H54 (cell line): Measurements from ENCODE around the gene LINGO3.

Experiments used
- DNase-seq: peaks from one replicate; pipeline ENCODE4 v3.0.0; 2011; ENCODE audit warnings: low spot score, mixed read lengths; ENCODE audit not compliant: insufficient read length
- FAIRE-seq: peaks from 3 replicates; lab custom pipeline; 2011; peaks lifted over from hg19 to GRCh38; lab: Jason Lieb, UNC
- POLR2A ChIP-seq: IDR thresholded peaks from 2 replicates; pipeline ENCODE4 v1.6.1; 2011; ENCODE audit warnings: low read depth, mild to moderate bottlenecking, low read length

Gene LINGO3

DNA sequence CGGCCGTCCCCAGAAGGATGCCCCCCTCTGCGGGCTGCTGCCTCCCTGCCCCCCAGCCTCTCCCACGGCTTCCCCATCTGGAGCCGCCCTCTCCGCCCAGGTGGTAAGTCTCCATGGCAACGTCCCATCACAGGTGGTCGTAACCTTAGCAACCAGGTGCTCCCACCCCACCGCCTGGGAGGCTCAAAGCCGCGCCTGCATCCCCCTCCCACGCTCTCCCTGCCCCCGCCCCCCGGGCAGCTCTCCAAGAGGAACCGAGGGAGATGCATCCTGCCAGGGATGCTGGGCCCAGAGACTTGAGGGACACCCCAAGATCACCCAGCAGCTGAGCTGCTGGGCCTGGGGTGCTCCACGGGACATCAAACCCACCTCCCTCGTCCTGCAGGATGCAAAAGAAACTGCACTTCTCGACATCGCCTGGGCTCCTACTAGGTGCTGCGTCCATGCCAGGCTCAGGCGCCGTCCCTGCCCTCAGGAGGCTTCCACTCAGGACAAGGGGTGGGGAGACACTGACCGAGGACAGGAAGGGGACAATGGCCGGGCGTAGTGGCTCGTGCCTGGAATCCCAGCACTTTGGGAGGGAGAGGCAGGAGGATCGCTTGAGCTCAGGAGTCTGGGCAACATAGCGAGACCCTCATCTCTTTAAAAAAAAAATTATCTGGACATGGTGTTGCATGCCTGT, 5.0 kb upstream of the LINGO3 start:
- FAIRE-seq (no peak), DNase-seq (no peak)
- no peak for TF ChIP-seq POLR2A

DNA sequence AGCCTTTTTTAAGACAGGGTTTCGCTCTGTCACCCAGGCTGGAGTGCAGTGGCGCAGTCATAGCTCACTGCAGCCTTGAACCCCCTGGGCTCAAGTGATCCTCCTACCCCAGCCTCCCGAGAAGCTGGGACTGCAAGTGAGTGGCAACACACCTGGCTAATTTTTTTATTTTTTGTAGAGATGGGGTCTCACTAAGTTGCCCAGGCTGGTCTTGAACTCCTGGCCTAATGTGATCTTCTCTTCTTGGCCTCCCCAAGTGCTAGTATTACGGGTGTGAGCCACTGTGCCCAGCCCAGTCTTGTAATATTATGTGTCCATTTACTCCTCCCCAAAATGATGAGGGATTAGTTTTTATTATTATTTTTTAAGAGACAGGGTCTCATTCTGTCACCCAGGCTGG, 3.1 kb upstream of the LINGO3 start:
- DNase-seq (no peak), FAIRE-seq (no peak)
- TF ChIP-seq POLR2A = no peak

DNA sequence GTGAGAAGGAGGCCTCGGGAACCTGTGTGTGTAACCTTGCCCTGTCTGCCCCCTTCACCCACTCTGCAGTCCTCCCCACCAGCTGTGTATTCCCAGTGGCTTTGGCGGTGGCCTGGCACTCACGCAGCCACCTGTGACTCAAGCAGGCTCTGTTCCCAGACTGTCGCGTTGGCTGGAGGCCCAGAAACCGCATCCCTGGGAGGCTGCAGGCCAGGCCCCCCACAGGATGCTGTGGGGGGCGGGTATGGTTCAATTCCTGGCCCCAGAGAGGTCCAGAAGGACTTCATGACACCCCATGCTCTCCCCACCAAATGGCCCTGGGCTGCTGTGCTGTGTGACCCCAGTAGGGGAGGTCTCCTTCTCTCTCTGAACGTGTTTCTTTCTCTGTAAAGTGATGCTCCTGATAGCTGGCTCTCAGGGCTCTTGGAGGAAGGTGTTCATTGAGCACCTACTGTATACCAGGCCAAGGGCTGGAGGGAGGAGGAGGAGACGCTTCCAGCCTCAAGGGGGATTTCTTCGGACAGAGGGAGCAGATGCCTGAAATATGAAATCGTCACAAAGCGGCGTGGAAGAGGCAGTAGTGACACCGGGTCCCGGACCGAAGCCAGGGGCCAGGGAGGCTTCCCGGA, 1.9 kb upstream of the LINGO3 start:
- TF ChIP-seq POLR2A = no peak
- DNase-seq (no peak), FAIRE-seq (no peak)

DNA sequence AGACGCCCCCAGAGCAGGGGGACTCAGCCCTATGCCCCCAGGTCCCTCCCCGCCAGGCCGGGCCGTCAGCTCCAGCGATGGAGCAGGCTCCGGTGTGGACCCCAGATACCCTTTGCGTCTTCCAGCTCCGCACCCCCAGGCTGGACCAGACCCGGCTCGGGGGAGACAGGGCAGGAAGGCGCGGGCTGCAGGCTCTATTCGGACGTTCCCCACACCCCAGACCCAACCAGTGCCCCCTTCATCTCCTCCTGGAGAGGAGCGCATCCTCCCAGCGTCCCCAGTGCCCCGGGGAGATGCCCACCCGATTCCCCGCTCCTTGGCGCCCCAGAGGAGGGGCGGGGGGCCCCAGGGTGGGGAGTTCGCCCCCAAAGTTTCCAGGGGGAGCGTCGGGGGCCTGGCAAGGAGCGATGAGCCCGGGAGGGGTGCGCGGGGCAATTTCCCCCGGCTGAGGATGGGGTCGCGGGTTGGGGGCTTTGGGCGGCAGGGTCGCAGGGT, 389 bp downstream of the LINGO3 start:
- TF ChIP-seq POLR2A = no peak
- no peak for FAIRE-seq
- no peak for DNase-seq

DNA sequence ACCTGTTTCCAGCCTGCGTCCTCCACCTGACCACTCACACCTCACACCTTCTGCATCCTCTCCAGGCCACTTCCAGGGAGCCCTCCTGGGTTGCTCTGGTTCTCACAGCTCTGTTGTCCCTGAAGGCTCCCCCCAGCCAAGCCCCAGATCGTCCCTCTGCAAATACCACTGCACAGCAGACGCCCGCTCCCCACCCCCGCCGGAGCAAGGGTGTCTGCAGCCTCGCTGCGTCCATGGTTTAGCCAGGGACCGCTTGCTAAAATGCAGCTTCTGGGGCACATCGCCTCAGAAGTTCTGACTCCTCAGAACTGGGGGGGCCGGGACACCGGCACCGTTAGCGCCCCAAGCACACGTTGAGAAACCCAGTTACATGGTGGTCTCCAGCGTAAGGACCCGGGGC, 983 bp downstream of the LINGO3 start:
- DNase-seq = no peak
- TF ChIP-seq POLR2A = no peak
- no peak for FAIRE-seq

DNA sequence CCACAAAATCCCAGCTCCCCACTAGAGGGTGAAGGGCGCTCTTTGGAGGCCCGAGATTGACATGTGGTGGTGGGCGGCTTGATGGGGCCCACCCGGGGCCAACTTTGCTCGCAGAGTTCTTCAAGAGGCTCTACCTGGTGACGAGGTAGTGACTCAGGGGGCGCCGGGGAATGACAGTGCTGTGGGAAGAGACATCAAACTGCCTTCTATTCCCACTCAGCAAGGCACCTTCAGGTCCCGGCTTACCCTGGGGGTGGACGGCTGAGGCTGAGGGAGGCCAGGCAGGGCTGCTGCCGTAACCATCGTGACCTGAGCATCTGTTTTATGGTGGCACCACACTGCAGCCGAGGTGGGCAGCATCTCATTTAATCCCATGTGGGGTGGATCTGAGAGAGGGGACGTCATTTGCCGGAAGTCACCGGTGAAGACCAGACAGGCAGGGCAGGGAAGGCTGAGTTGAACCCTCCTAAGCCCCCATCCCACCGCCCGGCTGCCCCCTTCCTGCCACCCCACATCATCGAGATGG, 1.6 kb downstream of the LINGO3 start:
- TF ChIP-seq POLR2A = no peak
- DNase-seq (no peak), FAIRE-seq (no peak)

DNA sequence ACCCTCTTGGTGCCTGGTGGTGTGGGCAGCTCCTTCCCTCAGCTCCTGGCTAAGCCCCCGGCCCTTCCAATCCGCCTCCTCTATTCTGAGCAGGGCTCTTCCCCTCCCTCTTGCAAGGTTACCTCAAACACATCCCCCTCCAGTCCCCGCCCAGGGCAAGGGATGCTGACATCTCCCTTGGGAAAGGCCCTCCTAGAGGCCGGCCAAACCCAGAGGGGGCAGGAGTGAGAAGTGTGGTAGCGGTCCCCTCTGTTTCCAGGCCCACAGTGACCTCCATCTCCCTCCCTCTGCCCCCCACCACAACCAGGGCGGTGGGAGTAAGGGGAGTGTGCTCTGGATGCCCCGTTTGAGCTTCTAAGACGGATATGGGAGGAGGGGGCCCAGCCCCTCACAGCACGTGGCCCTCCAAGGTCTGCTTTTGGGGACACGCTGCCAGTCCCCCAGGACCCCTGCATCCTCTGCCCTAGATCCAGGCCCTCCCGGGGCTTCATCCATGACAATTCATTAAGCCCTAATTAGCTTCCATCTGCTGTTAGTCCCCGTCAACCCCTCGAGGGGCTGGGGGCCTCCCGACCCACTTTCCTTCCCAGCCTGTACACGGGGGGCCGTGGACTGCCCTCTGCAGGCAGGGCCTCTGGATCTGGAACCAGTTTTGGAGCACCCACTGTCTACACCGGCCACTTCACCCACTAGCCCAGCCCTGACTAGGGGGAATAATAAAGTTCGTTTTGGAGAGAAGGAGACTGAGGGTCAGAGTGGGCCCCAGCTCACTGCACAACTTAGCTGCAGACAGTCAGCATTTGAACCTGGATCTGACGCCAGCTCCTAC, 2.3 kb downstream of the LINGO3 start:
- no peak for FAIRE-seq
- no peak for DNase-seq
- no peak for TF ChIP-seq POLR2A

DNA sequence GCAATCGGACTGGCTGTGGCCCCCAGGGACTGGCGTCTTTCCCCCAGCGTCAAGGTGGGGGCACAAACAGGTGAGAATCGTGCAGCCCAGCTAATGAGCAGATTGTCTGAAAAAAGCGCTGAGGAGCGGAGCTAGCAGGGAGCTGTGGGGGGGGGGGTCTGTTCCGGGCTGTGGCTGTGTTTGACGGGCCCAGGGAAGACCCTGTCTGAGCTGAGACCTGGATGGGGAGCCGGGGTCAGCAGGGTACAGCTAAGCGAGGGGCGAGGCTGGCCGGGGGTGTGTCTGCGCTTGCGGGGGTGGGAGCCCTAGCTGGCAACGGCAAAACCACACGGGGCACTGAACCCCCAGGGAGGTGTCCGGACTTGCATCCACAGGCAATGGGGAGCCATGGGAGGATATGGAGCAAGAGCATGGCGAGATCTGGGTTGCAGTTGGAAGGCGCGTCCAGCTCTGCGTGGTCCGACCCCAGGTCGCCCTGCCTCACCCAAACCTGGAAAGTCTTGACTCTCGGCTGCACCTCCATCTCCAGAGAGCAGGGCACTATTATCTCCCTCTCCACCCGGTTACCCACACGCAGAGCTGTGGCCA, 4.6 kb downstream of the LINGO3 start:
- FAIRE-seq = no peak

DNA sequence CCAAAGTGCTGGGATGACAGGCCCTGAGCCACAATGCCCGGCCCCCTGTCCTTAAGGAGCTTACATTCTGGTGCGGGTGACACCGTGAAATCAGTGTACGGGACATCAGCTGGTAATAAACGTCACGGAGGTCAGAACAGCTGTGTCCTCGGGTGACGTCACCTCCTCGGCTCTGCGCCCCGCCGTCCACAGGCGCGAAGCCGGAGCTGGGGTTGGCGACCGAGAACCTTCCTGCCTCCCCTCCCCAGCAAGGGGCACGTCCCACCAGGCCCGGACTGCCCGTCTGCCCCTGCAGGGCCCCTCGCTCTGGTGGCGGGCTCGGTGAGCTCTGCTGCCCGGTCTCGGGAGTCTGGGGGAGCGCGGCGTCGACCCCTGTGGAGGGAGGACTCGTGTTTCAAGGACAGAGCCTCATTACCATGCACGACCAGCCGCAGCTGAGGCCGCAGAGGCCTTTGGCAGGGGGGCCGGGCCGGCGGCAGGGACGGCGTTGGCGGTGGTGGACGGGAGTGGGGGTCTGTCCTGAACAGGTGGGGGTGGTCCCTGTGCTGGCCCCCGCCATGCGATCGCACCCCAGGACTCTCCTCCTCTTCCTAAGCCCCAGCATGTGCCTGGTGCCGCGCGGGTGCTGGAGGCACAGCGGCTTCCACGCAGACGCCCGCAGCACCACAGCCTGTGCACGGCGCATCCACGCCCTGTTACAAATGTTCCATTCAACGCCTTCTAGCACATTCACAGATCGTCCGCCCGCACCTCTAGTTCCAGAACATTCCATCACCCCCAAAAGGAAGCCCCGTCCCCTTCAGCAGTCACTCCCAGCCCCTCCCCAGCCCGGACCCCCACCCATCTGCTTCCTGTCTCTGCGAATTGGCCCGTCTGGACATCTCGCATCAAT, 5.4 kb downstream of the LINGO3 start:
- DNase-seq (no peak), FAIRE-seq (no peak)
- TF ChIP-seq POLR2A = no peak

More for the DNA sequence above, 4.6 kb downstream of the LINGO3 start:
- TF ChIP-seq POLR2A = no peak
- DNase-seq = no peak

DNA sequence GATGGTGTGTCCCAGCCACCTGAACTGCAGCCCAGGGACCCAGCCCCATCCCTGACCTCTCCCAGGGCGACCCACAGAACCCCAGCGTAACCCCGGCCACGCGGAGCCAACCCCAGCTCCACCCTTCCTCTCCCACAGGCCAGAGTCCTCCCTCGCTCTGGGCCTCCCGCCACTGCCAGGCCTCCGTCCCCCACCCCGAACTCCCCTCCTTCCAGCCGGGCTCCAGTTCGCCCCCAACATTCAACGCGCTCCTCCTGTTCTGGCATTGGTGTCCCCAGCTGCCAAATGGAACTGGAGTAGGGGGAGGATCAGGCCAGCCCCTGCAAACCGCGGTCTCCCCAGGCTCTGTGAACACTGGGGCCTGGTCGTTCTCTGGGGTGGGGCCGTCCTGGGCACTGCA, 7.4 kb downstream of the LINGO3 start:
- TF ChIP-seq POLR2A = no peak
- FAIRE-seq = no peak
- no peak for DNase-seq

DNA sequence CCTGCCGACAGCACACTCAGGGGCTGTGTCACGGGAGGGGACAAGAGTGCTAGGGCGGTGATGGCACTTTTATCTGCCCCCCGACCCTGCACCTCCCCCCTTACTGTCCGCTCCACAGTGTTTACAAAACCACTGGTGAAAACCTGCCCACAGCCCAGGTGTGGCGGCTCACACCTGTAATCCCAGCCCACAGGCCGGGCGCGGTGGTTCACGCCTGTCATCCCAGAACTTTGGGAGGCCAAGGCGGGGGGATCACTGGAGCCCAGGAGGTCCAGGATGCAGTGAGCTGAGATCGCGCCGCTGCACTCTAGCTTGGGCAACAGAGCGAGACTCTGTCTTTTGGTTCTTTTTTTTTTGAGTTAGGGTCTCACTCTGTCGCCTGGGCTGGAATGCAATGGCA, 11.8 kb downstream of the LINGO3 start:
- FAIRE-seq (no peak), DNase-seq (no peak)
- no peak for TF ChIP-seq POLR2A

DNA sequence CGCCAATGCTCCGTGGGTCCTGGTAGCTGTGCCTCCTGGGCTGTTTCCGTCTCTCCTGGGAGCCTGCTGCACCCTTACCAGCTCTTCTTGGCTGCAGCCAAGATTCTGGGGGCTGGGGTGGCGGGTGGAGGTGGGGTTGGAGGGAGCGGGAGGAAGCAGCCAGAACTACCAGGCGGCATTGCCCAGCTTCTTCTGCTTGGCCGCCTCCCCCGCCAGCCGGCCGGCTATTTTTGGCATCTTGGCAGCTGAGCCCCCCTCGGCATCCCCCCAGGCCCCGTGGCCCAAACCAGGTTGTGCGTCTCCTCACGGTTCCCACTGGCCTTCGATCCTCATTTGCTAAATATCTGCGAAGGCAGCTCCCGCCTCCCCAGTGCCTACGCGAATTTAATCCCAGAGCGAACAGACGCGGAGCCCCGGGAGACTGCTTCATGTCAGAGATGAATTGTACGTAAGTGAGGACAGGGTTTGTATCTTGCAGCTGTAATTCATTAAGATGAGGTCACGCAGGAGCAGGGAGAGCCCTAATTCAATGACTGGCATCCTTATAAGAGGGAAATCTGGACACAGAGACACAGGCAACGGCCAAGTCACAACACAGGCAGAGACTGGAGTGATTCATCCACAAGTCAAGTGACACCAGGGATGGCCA, 13.1 kb downstream of the LINGO3 start:
- no peak for FAIRE-seq
- no peak for DNase-seq
- no peak for TF ChIP-seq POLR2A

DNA sequence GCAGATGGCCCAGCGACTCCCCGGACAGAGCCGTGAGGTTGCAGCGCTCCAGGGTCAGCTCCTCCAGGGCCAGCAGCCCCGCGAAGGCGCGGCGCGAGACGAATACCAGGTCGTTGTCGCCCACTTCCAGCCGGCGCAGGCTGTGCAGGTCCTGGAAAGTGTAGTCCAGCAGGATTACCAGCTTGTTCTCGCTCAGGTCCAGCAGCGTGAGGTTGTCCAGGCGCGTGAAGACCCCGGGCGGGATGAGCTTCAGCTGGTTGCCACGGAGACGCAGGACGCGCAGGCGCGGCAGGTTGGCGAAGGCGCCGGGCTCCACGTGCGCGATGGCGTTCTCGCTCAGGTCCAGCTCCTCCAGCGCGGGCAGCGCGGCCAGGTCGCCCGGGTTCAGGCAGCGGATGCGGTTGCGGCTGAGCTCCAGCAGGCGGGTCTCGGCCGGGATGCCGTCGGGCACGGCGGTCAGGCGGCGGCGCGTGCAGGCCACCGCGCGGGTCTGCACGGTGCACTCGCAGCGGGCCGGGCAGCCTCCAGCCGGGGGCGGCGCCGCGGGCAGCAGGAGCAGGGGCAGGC, 16.7 kb downstream of the LINGO3 start:
- FAIRE-seq (no peak), DNase-seq (no peak)

More for the DNA sequence above, 16.7 kb downstream of the LINGO3 start:
- TF ChIP-seq POLR2A = no peak
